Cardiac muscle cell (in vitro differentiated cells and primary cell): ENCODE measurements around the gene HEBP2. TPM values are rescaled to one million over a fixed set of nuclear protein-coding genes. Genes with fewer than 3 reads are reported as not detected.
A peak's percentile ranks its signal among the peaks of the same experiment; 100 is the strongest.

ENCODE experiments used
- DNase-seq, 2 donors: peaks; one replicate each; pipeline versions ENCODE4 v3.0.0 to v3.0.0-alpha.2; 2010 to 2017; ENCODE audit warnings: low read depth in 1 of 2, low spot score in 1 of 2
- H3K27ac ChIP-seq: fragments of 200-600 bp; sonication (generic); 2 replicates; pipeline ENCODE4 v1.5.1; 2016
- H3K27me3 ChIP-seq: fragments of 200-600 bp; sonication (generic); 2 replicates; pipeline ENCODE4 v1.6.0; 2016; ENCODE audit warnings: control low read depth
- H3K36me3 ChIP-seq: fragments of 200-600 bp; sonication (generic); 2 replicates; pipeline ENCODE4 v1.5.1; 2016; ENCODE audit warnings: control low read depth
- H3K4me1 ChIP-seq: fragments of 200-600 bp; sonication (generic); 2 replicates; pipeline ENCODE4 v1.8.1; 2017; ENCODE audit warnings: low read depth, mild to moderate bottlenecking, mixed run types
- H3K4me3 ChIP-seq: fragments of 200-600 bp; sonication (generic); 2 replicates; pipeline ENCODE4 v1.5.1; 2016; ENCODE audit warnings: mild to moderate bottlenecking
- H3K9me3 ChIP-seq: fragments of 200-600 bp; sonication (generic); 2 replicates; pipeline ENCODE4 v1.5.1; 2017; ENCODE audit warnings: low read depth, mild to moderate bottlenecking, control low read depth
- CTCF ChIP-seq: IDR thresholded peaks from 2 replicates; pipeline ENCODE4 v1.5.1; 2012; ENCODE audit warnings: low read depth, mild to moderate bottlenecking, low read length
- polyA plus RNA-seq: library from polyadenylated mRNA; unstranded; fragments of >200 nt; fragmentation: Nextera tagmentation; extraction: Ambion mirVana; gene quantifications from 2 replicates; pipeline ENCODE4 v1.2.1, GENCODE V29; 2016
- total RNA-seq: library from RNA; depleted of rRNA; stranded (reverse); fragments of >200 nt; gene quantifications from 2 replicates; pipeline ENCODE4 v1.2.3, GENCODE V29; 2016

Gene HEBP2
- total and polyA plus RNA-seq, 2 experiments from 2014 or later: 55.9 to 109 TPM

DNA sequence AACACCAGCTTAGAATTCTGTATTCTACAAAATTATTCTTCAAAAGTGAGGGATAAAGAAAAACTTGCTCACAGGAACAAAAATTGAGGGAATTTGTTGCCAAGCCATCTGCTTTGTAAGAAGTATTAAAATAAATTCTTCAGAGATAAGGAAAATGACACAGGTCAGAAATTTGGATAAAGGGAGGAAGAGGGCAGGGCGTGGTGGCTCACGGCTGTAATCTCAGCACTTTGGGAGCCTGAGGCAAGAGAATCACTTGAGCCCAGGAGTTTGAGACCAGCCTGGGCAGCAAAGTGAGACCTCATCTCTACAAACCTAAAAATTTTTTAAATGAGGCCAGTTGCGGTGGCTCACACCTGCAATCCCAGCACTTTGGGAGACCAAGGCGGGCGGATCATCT lies 14.5 kb upstream of the HEBP2 start:
- H3K36me3 ChIP-seq: no peaks in the 10 kb centered on the region
- H3K27ac ChIP-seq: no peak overlapping the region
- H3K27me3 ChIP-seq: no peaks in the 10 kb centered on the region
- no peaks in the 10 kb centered on the region for H3K9me3 ChIP-seq
- DNase-seq: no peak
- H3K4me3 ChIP-seq: no peak overlapping the region
- H3K4me1 ChIP-seq: peaks cover 9% of the 10 kb centered on the region
- no peak for TF ChIP-seq CTCF

DNA sequence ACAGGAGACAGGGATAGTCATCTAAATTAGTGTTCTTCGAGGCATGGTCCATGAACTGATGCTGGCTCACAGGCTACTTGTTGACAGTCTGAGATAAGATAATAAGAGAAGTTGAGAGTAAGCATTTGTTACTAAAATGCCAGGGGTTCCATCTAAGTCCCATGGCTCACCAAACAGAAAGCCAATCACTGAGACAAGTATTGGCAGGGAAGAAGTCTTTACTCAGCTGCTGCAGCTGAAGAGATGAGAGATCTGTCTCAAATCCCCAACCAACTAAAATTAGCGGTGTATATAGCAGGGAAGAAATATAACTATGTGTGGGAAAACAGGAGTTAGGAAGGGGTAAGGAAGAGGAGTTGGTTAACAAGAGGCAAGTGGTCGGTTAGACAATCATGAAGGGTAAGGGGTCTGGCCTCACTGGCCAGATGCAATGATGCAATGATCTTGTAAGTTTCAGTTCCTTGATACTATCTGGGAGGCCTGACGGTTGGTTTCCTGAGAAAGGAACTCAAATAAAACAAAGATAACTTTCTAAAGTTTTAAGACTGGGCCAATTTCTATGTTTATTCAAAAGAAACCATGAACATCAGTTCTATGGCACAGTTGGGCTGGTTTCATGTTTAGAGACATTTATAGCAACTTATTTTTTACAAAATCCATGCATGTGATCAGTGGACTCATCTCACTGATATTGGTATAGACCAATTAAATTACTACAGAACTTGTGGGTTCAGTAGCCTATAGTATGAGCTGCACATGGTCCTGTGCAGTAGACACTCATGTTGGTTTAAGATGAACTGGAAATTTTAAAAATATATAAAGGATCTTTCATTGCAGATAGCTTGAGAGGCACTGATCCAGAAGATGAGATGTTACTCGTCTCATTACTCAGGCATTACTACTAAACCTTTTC lies 9.9 kb upstream of the HEBP2 start:
- Histone ChIP-seq H3K4me1 (peaks cover 28% of the 10 kb centered on the region), H3K27me3 (no peaks in the 10 kb centered on the region), H3K36me3 (no peaks in the 10 kb centered on the region), H3K27ac (no peak overlapping the region), H3K4me3 (no peak overlapping the region), H3K9me3 (no peaks in the 10 kb centered on the region)
- DNase-seq: peak; percentile 46 to 77
- TF ChIP-seq CTCF: no peak

GRCh38 chr6:138396709-138397108 lies 7.3 kb upstream of the HEBP2 start:
- no peaks in the 10 kb centered on the region for H3K27me3 ChIP-seq
- no peak overlapping the region for H3K27ac ChIP-seq
- DNase-seq: no peak
- H3K4me1 ChIP-seq: peaks cover 28% of the 10 kb centered on the region
- no peaks in the 10 kb centered on the region for H3K9me3 ChIP-seq
- no peaks in the 10 kb centered on the region for H3K36me3 ChIP-seq
- H3K4me3 ChIP-seq: no peak overlapping the region
- TF ChIP-seq CTCF: no peak

- DNase-seq: peak in 1 of 2 donors; percentile 45
- no peak overlapping the region for H3K4me3 ChIP-seq
- no peaks in the 10 kb centered on the region for H3K27me3 ChIP-seq
- no peaks in the 10 kb centered on the region for H3K9me3 ChIP-seq
- TF ChIP-seq CTCF: no peak
- H3K36me3 ChIP-seq: no peaks in the 10 kb centered on the region
- H3K4me1 ChIP-seq: peaks cover 28% of the 10 kb centered on the region
- no peak overlapping the region for H3K27ac ChIP-seq
Measured at GRCh38 chr6:138397128-138398122, 6.6 kb upstream of the HEBP2 start.

- Histone ChIP-seq H3K27me3 (no peaks in the 10 kb centered on the region), H3K9me3 (no peaks in the 10 kb centered on the region), H3K27ac (no peak overlapping the region), H3K4me3 (no peak overlapping the region), H3K4me1 (peaks cover 20% of the 10 kb centered on the region), H3K36me3 (no peaks in the 10 kb centered on the region)
- no peak for TF ChIP-seq CTCF
- DNase-seq: no peak
Measured at GRCh38 chr6:138400326-138400725, 3.7 kb upstream of the HEBP2 start.
